Gastrocnemius medialis (tissue), 4 donors: Measurements from ENCODE around the gene TCTN1.

Experiments
- CTCF ChIP-seq, 5 experiments: fragments of 450-650 bp in 3 of 5; fragments of 200-600 bp in 2 of 5; sonication (generic) in 2 of 5; IDR thresholded peaks in 4 of 5; conservative IDR thresholded peaks in 1 of 5; 1 replicate in 4 of 5; 2 replicates in 1 of 5; pipeline ENCODE4 v1.5.1; 2016 to 2019; ENCODE audit warnings: antibody characterized with exemption in 5 of 5, mild to moderate bottlenecking in 3 of 5, moderate library complexity in 3 of 5
- POLR2A ChIP-seq, 2 donors: fragments of 450-650 bp; IDR thresholded peaks; one replicate each; pipeline ENCODE4 v1.6.1; 2017; ENCODE audit warnings: antibody characterized with exemption in 2 of 2, mild to moderate bottlenecking in 2 of 2, moderate library complexity in 2 of 2

GRCh38 chr12:110583137-110584059 lies 30.5 kb upstream of the TCTN1 start, which contains the start of gene PPTC7:
- peak; percentile 98 to 99 for TF ChIP-seq POLR2A (IDR thresholded peaks at IDR 0.05)
- peak in 1 of 5 experiments; percentile 7 for TF ChIP-seq CTCF (IDR thresholded peaks at IDR 0.05 in 4 of 5, conservative IDR thresholded peaks at IDR 0.05 in 1 of 5)
